Keratinocyte (primary cell): ENCODE measurements around the gene CYTIP.

ENCODE experiments used
- EZH2 ChIP-seq: IDR thresholded peaks from one replicate; pipeline ENCODE4 v1.6.1; 2012; ENCODE audit warnings: inconsistent platforms, mild to moderate bottlenecking, low read length, moderate library complexity
- TF ChIP-seq, protein P1 (sequence below), 3 experiments: IDR thresholded peaks in 1 of 3; conservative IDR thresholded peaks in 1 of 3; optimal IDR thresholded peaks in 1 of 3; 2 replicates in 2 of 3; 3 replicates in 1 of 3; pipeline versions ENCODE3 to v1.5.1; 2011; ENCODE audit warnings: low read length in 3 of 3, mild to moderate bottlenecking in 3 of 3, moderate library complexity in 2 of 3, control low read depth in 1 of 3, inconsistent platforms in 1 of 3; ENCODE audit not compliant: insufficient read depth in 2 of 3; ENCODE audit errors: extremely low read depth in 1 of 3

GRCh38 chr2:157367704-157368103 is 76.2 kb downstream of the CYTIP start:
- TF ChIP-seq, protein P1, sequence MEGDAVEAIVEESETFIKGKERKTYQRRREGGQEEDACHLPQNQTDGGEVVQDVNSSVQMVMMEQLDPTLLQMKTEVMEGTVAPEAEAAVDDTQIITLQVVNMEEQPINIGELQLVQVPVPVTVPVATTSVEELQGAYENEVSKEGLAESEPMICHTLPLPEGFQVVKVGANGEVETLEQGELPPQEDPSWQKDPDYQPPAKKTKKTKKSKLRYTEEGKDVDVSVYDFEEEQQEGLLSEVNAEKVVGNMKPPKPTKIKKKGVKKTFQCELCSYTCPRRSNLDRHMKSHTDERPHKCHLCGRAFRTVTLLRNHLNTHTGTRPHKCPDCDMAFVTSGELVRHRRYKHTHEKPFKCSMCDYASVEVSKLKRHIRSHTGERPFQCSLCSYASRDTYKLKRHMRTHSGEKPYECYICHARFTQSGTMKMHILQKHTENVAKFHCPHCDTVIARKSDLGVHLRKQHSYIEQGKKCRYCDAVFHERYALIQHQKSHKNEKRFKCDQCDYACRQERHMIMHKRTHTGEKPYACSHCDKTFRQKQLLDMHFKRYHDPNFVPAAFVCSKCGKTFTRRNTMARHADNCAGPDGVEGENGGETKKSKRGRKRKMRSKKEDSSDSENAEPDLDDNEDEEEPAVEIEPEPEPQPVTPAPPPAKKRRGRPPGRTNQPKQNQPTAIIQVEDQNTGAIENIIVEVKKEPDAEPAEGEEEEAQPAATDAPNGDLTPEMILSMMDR (optimal IDR thresholded peaks at IDR 0.05 in 1 of 3, IDR thresholded peaks at IDR 0.05 in 1 of 3, conservative IDR thresholded peaks at IDR 0.05 in 1 of 3; ENCODE audit: extremely low read depth in 1 of 3, insufficient read depth in 2 of 3, low read length in 3 of 3), result no peak
- TF ChIP-seq EZH2, result no peak
